Neural crest cell (in vitro differentiated cells): ENCODE data around the gene CARMIL1. TPM values are rescaled to one million over a fixed set of nuclear protein-coding genes. Genes with fewer than 3 reads are reported as not detected.

ENCODE experiments used
- DNase-seq: peaks from one replicate; pipeline ENCODE4 v3.0.0; 2021; ENCODE audit warnings: low read depth, mixed read lengths, low spot score
- H3K27ac Mint-ChIP-seq: one replicate; pipeline ENCODE4 v1.8.0; 2021; ENCODE audit warnings: mild to moderate bottlenecking, mixed read lengths; ENCODE audit not compliant: unreplicated experiment
- H3K27me3 Mint-ChIP-seq: 2 replicates; pipeline ENCODE4 v1.8.0; 2021; ENCODE audit warnings: low read depth, mild to moderate bottlenecking, mixed read lengths
- H3K36me3 Mint-ChIP-seq: 2 replicates; pipeline ENCODE4 v1.8.0; 2021; ENCODE audit warnings: low read depth, mild to moderate bottlenecking, mixed read lengths
- H3K4me1 Mint-ChIP-seq: 2 replicates; pipeline ENCODE4 v1.8.0; 2021; ENCODE audit warnings: mixed read lengths
- H3K4me3 Mint-ChIP-seq: one replicate; pipeline ENCODE4 v1.8.0; 2021; ENCODE audit warnings: mild to moderate bottlenecking, mixed read lengths
- H3K9me3 Mint-ChIP-seq: 2 replicates; pipeline ENCODE4 v1.8.0; 2021; ENCODE audit warnings: mixed read lengths
- long read RNA-seq: library from polyadenylated mRNA; unstranded; transcript quantifications from one replicate; pipeline ENCODE4 v2.0.0, GENCODE V29; 2020
- total RNA-seq: library from RNA; stranded (reverse); gene quantifications from 2 replicates; pipeline ENCODE4 v1.2.1, GENCODE V29; 2021
- TF ChIP-seq, protein P1 (sequence below): fragments of 200-600 bp; sonication (generic); conservative IDR thresholded peaks from 2 replicates; pipeline ENCODE4 v1.5.0; 2021; ENCODE audit warnings: antibody characterized with exemption, mild to moderate bottlenecking

The CARMIL1 gene
- 4.5 and 5.0 TPM in 2 replicates for total RNA-seq
- long read RNA-seq: 0 reads

DNA sequence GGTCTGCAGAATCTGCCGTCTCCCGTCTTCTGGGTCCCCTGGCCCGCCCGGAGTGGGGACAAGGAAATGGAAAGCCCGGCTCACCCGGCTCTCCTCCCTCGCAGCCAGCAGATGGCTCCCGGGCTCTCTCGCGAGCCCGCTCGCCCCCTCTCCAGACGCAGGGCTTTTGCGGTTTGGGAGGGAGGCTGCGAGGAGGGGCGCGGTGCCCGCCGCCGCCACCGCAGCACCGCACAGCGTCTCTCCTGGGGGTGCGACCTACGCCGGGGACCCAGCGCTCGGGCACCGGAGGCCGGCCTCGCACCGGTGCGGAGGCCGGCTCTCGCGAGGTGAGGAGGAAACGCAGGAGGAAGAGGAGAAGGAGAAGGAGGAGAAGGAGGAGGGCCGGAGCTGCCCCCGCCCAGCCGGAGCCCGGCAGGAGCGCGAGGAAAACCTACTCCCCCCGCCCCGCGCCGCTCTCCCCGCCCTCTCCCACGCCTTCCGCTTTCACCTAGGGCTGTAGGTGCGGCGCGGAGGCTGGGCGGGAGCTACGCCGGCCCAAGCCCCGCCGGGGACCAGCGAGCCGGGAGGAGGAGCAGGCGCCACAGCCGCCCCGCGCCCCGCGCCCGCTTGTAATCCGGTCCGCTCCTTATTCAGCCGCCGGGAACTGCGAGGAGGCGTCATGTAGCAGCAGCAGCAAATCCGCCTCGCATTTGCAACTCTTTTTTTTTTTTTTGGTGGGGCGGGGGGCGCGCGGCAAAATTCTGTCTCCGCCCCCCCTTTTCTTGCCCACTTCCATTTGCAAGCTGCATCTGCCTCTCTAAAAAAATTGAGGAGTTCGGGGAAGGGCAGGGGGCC, at the start of gene CARMIL1:
Gene CARMIL1 (plus strand): TSS at position 461 of the 834 bp plus-strand sequence. CDS start 422 bp downstream, outside the sequence.
- Mint-ChIP-seq H3K27ac (no peak within 1 kb of the TSS), H3K27me3 (peaks cover 5% of the 10 kb centered on the region), H3K4me1 (peaks cover 40% of the 10 kb centered on the region), H3K4me3 (peak within 1 kb of the TSS; percentile 94), H3K9me3 (no peaks in the 10 kb centered on the region), H3K36me3 (no peaks in the 10 kb centered on the region)
- peak; percentile 66 for DNase-seq
- TF ChIP-seq, protein P1, sequence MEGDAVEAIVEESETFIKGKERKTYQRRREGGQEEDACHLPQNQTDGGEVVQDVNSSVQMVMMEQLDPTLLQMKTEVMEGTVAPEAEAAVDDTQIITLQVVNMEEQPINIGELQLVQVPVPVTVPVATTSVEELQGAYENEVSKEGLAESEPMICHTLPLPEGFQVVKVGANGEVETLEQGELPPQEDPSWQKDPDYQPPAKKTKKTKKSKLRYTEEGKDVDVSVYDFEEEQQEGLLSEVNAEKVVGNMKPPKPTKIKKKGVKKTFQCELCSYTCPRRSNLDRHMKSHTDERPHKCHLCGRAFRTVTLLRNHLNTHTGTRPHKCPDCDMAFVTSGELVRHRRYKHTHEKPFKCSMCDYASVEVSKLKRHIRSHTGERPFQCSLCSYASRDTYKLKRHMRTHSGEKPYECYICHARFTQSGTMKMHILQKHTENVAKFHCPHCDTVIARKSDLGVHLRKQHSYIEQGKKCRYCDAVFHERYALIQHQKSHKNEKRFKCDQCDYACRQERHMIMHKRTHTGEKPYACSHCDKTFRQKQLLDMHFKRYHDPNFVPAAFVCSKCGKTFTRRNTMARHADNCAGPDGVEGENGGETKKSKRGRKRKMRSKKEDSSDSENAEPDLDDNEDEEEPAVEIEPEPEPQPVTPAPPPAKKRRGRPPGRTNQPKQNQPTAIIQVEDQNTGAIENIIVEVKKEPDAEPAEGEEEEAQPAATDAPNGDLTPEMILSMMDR: peak; percentile 79

DNA sequence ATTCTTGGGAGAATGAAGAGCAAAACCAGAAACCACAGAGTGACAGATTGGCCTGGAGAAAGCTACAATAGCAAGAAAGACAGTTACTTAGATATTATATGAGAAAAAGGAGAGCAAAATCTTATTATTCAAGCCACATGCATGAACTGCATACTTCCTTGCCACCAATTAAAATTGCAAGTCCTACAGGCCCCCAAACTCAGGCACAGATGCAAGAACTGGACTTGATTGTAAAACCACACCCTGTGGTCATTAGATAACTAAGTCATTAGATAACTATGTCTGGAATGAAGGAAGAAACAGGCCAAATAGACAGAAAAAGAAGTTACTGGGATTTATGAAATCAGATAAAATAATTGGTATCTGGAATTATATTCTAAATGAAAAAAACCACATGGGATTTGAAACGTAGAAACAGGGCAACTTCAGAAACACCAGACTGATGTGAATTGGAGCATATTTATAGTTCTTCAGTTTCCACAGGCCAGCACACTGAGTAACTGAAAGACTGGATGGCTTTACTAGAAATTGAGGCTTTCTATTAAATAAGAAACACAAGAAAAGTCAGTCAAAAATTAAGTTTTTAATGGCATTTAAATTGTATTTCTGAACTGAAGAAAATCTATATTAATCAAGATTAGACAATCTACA, 49.4 kb upstream of the CARMIL1 start:
- no peaks in the 10 kb centered on the region for H3K36me3 Mint-ChIP-seq
- DNase-seq: no peak
- peaks cover 6% of the 10 kb centered on the region for H3K4me1 Mint-ChIP-seq
- H3K27ac Mint-ChIP-seq: no peak overlapping the region
- H3K9me3 Mint-ChIP-seq: no peaks in the 10 kb centered on the region
- TF ChIP-seq, protein P1: no peak
- H3K4me3 Mint-ChIP-seq: no peak overlapping the region
- H3K27me3 Mint-ChIP-seq: no peaks in the 10 kb centered on the region

DNA sequence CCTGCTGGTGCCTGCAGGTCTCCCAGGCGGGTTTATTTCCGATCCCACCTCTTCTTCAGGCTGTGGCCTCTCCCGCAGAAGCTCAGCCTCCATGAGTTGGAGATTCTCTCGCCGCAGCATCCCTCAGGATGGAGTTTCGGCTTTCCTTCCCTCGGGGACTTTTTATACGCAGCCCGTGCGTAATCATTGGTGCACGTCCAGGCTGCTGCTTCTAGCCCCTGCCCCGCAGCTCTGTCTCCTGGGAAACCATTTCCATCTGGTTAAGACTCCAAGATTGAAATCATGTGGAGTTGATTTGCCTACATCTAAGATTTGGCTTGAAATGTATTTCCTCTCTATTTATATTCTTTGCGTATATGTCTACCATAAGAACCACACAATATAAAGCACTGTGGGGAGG, 46.7 kb upstream of the CARMIL1 start:
- Mint-ChIP-seq H3K36me3 (no peaks in the 10 kb centered on the region), H3K27ac (no peak overlapping the region), H3K27me3 (no peaks in the 10 kb centered on the region), H3K9me3 (no peaks in the 10 kb centered on the region), H3K4me1 (peaks cover 6% of the 10 kb centered on the region), H3K4me3 (no peak overlapping the region)
- TF ChIP-seq, protein P1: no peak
- DNase-seq: no peak

DNA sequence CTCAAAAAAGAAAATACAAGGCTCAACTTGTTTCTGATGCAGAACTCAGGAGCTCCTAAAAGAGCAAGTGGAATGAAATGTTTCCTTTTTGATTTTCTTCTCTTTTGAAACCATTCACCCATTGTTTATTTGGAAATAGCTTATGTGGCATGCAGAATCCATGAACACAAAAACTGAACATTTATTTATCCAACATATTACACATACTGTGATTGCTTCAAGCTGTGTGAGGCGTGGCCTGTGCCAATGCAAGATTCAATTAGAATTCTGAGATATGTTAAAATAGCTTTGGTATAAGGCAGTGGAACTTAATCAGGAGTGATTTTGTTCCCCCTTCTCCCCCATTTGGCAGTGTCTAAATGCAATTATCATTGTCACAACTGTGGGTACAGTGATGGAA, 45.9 kb upstream of the CARMIL1 start:
- H3K27me3 Mint-ChIP-seq: no peaks in the 10 kb centered on the region
- H3K4me3 Mint-ChIP-seq: no peak overlapping the region
- H3K4me1 Mint-ChIP-seq: peaks cover 6% of the 10 kb centered on the region
- no peaks in the 10 kb centered on the region for H3K9me3 Mint-ChIP-seq
- TF ChIP-seq, protein P1: no peak
- H3K27ac Mint-ChIP-seq: no peak overlapping the region
- no peak for DNase-seq
- H3K36me3 Mint-ChIP-seq: no peaks in the 10 kb centered on the region

DNA sequence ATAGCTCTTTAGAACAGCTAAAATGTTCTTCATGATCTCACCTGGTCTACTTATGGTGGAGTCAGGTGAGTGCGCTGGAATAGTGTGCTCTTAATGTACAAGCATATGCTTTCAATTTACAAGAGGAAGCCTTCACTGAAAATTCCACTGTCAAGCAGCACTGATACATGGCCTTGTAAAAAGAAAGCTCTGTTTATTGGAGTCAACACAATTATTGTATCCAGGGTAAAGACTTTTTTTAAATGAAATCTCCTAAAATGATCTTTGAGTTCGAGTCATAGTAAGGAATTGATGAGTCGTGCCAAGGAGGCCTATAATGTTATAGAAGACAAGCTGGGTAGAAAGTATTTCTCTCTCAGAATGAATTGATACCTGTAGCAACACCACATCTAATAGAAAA, 41.6 kb upstream of the CARMIL1 start:
- Mint-ChIP-seq H3K27me3 (no peaks in the 10 kb centered on the region), H3K4me3 (no peak overlapping the region), H3K4me1 (peaks cover 3% of the 10 kb centered on the region), H3K9me3 (peaks cover 2% of the 10 kb centered on the region), H3K27ac (no peak overlapping the region), H3K36me3 (no peaks in the 10 kb centered on the region)
- DNase-seq: no peak
- TF ChIP-seq, protein P1: no peak
